Smooth muscle cell (in vitro differentiated cells): ENCODE data around the gene GET3. TPM values are rescaled to one million over a fixed set of nuclear protein-coding genes. Genes with fewer than 3 reads are reported as not detected.

ENCODE experiments used
- DNase-seq: peaks from one replicate; lab custom pipeline; 2025; ENCODE audit not compliant: unreplicated experiment; lab: John Stamatoyannopoulos, UW
- H2AFZ ChIP-seq: fragments of 200-600 bp; sonication (generic); 2 replicates; pipeline ENCODE4 v1.6.0; 2016; ENCODE audit warnings: antibody characterized with exemption, low read depth, mild to moderate bottlenecking
- H3F3A ChIP-seq: fragments of 200-600 bp; sonication (generic); 2 replicates; pipeline ENCODE4 v1.6.0; 2017; ENCODE audit warnings: antibody characterized with exemption, low read depth
- H3K27ac ChIP-seq: fragments of 200-600 bp; sonication (generic); 2 replicates; pipeline ENCODE4 v1.5.1; 2016; ENCODE audit warnings: low read depth, mild to moderate bottlenecking
- H3K27me3 ChIP-seq: fragments of 200-600 bp; sonication (generic); 2 replicates; pipeline ENCODE4 v1.6.1; 2016; ENCODE audit warnings: low read depth, mild to moderate bottlenecking
- H3K36me3 ChIP-seq: fragments of 200-600 bp; sonication (generic); 2 replicates; pipeline ENCODE4 v1.5.1; 2016; ENCODE audit warnings: low read depth
- H3K4me1 ChIP-seq: fragments of 200-600 bp; sonication (generic); 2 replicates; pipeline ENCODE4 v1.5.1; 2016; ENCODE audit warnings: low read depth
- H3K4me2 ChIP-seq: fragments of 200-600 bp; sonication (generic); 2 replicates; pipeline ENCODE4 v1.6.0; 2016; ENCODE audit warnings: mild to moderate bottlenecking
- H3K4me3 ChIP-seq: fragments of 200-600 bp; sonication (generic); 2 replicates; pipeline ENCODE4 v1.5.1; 2016; ENCODE audit warnings: mild to moderate bottlenecking
- H3K79me2 ChIP-seq: fragments of 200-600 bp; sonication (generic); 2 replicates; pipeline ENCODE4 v1.6.0; 2016; ENCODE audit warnings: low read depth, mild to moderate bottlenecking
- H3K9ac ChIP-seq: fragments of 200-600 bp; sonication (generic); 2 replicates; pipeline ENCODE4 v1.6.0; 2016; ENCODE audit warnings: low read depth
- H3K9me3 ChIP-seq: fragments of 200-600 bp; sonication (generic); replicated peaks from 2 replicates; pipeline ENCODE4 v1.5.1; 2016; ENCODE audit warnings: low read depth
- H4K20me1 ChIP-seq: fragments of 200-600 bp; sonication (generic); 2 replicates; pipeline ENCODE4 v1.6.0; 2016; ENCODE audit warnings: low read depth
- CTCF ChIP-seq: fragments of 200-600 bp; sonication (generic); IDR thresholded peaks from 2 replicates; pipeline ENCODE4 v1.5.1; 2017; ENCODE audit warnings: borderline replicate concordance, mild to moderate bottlenecking, antibody characterized with exemption; ENCODE audit not compliant: insufficient read depth, poor library complexity, severe bottlenecking
- WGBS: methylation state at CpG from one replicate; pipeline ENCODE4 v1.1.7; 2016; ENCODE audit warnings: low lambda C conversion rate; 5-methylcytosine and 5-hydroxymethylcytosine counted together
- polyA plus RNA-seq: library from polyadenylated mRNA; unstranded; fragments of >200 nt; fragmentation: Nextera tagmentation; extraction: Ambion mirVana; gene quantifications from 2 replicates; pipeline ENCODE4 v1.2.1, GENCODE V29; 2016
- total RNA-seq: library from RNA; depleted of rRNA; stranded (reverse); fragments of >200 nt; gene quantifications from 2 replicates; pipeline ENCODE4 v1.2.3, GENCODE V29; 2014

Gene GET3
- total and polyA plus RNA-seq, 2 experiments from 2014 or later, result 51.4 to 99.6 TPM

- DNase-seq, result no peak
- Histone ChIP-seq H3K79me2 (peaks cover 47% of the 10 kb centered on the region), H3F3A (peaks cover 5% of the 10 kb centered on the region), H2AFZ (no peak overlapping the region), H3K4me1 (peaks cover 11% of the 10 kb centered on the region), H3K36me3 (no peaks in the 10 kb centered on the region), H3K9ac (no peak overlapping the region), H3K4me3 (no peak overlapping the region), H3K4me2 (no peak overlapping the region), H4K20me1 (peaks cover 44% of the 10 kb centered on the region), H3K27ac (no peak overlapping the region), H3K9me3 (no peaks in the 10 kb centered on the region), H3K27me3 (no peaks in the 10 kb centered on the region)
- 97% methylated on average over 3 of the region's 3 CpGs for WGBS
- TF ChIP-seq CTCF, result no peak
Measured at GRCh38 chr19:12730064-12730463, 7.2 kb upstream of the GET3 start.

DNA sequence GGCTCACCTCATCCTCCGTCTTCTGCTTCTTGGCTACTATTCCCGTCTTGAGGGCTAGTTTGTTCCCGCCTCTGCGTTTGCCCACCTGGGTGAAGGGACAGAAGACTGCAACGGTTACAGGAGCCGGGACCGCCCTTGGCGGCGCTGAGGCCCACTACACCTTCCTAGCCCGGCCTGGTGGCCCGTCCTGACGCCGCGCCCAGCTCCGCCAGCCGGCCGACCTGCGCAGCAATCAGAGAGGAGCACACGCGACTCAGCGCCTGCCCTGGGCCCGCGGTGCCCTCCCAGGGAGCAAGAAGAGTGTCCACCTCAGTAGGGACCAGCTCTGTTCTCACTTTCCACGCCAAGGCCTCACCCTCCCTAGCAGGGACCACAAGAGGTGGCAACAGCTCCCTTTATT is 6.0 kb upstream of the GET3 start:
- Histone ChIP-seq H3K27ac (no peak overlapping the region), H2AFZ (no peak overlapping the region), H3K36me3 (no peaks in the 10 kb centered on the region), H3K9ac (no peak overlapping the region), H3K9me3 (no peaks in the 10 kb centered on the region), H3F3A (peaks cover 11% of the 10 kb centered on the region), H3K27me3 (no peaks in the 10 kb centered on the region), H3K4me3 (no peak overlapping the region), H3K4me1 (peaks cover 11% of the 10 kb centered on the region), H4K20me1 (peaks cover 44% of the 10 kb centered on the region), H3K79me2 (peaks cover 47% of the 10 kb centered on the region), H3K4me2 (no peak overlapping the region)
- DNase-seq, result no peak
- TF ChIP-seq CTCF, result no peak
- 97% methylated on average over 24 of the region's 24 CpGs for WGBS

GRCh38 chr19:12733369-12734214 is 3.7 kb upstream of the GET3 start:
- H3K79me2 ChIP-seq, result peaks cover 60% of the 10 kb centered on the region
- H3K36me3 ChIP-seq, result no peaks in the 10 kb centered on the region
- DNase-seq, result no peak
- peak overlapping the region; percentile 70 for H2AFZ ChIP-seq
- H3K4me3 ChIP-seq, result peak overlapping the region; percentile 92
- H3K4me2 ChIP-seq, result peak overlapping the region; percentile 98
- WGBS, result 2% methylated on average over 15 of the region's 15 CpGs
- H3K9ac ChIP-seq, result peak overlapping the region; percentile 98
- peak; percentile 15 for TF ChIP-seq CTCF
- no peaks in the 10 kb centered on the region for H3K9me3 ChIP-seq
- peaks cover 11% of the 10 kb centered on the region for H3F3A ChIP-seq
- H3K27ac ChIP-seq, result peak overlapping the region; percentile 89
- peaks cover 44% of the 10 kb centered on the region for H4K20me1 ChIP-seq
- peaks cover 16% of the 10 kb centered on the region for H3K4me1 ChIP-seq
- no peaks in the 10 kb centered on the region for H3K27me3 ChIP-seq
